CD14-positive monocyte (primary cell): ENCODE data around the gene TMEM132C. TPM values are rescaled to one million over a fixed set of nuclear protein-coding genes. Genes with fewer than 3 reads are reported as not detected.

Experiments used
- DNase-seq, 3 donors: peaks; one replicate each; pipeline ENCODE4 v3.0.0-alpha.2; 2011 to 2022
- H2AFZ ChIP-seq: 2 replicates; pipeline ENCODE4 v1.6.0; 2012; ENCODE audit warnings: mild to moderate bottlenecking, low read depth, low read length, inconsistent platforms; ENCODE audit not compliant: insufficient read depth, poor library complexity, severe bottlenecking
- H3K27ac ChIP-seq, 2 donors: 1 replicate in 1 of 2; 2 replicates in 1 of 2; pipeline ENCODE4 v1.5.1; 2012 to 2013; ENCODE audit warnings: low read length in 2 of 2, control low read depth in 1 of 2, inconsistent platforms in 1 of 2, low read depth in 1 of 2, mild to moderate bottlenecking in 1 of 2
- H3K27me3 ChIP-seq, 2 donors: one replicate each; pipeline versions ENCODE4 v1.6.0 to v1.6.1; 2011 to 2013; ENCODE audit warnings: low read length in 2 of 2; ENCODE audit not compliant: control insufficient read depth in 2 of 2, insufficient read depth in 2 of 2
- H3K36me3 ChIP-seq, 2 donors: replicated peaks in 1 of 2; 1 replicate in 1 of 2; 2 replicates in 1 of 2; pipeline versions ENCODE4 v1.5.1 to v1.6.1; 2012 to 2013; ENCODE audit warnings: low read length in 2 of 2, control low read depth in 1 of 2, inconsistent platforms in 1 of 2, mild to moderate bottlenecking in 1 of 2; ENCODE audit not compliant: insufficient read depth in 2 of 2, control insufficient read depth in 1 of 2
- H3K4me1 ChIP-seq, 2 donors: 1 replicate in 1 of 2; 2 replicates in 1 of 2; pipeline versions ENCODE4 v1.5.1 to v1.6.1; 2012 to 2013; ENCODE audit warnings: low read length in 2 of 2, control low read depth in 1 of 2, inconsistent platforms in 1 of 2, mild to moderate bottlenecking in 1 of 2, moderate library complexity in 1 of 2; ENCODE audit not compliant: insufficient read depth in 2 of 2, control insufficient read depth in 1 of 2
- H3K4me2 ChIP-seq: replicated peaks from 2 replicates; pipeline ENCODE3; 2012; ENCODE audit warnings: low read length, moderate library complexity, mild to moderate bottlenecking; ENCODE audit not compliant: poor library complexity, severe bottlenecking; ENCODE audit errors: extremely low read depth
- H3K4me3 ChIP-seq, 3 experiments: fragments of 200-600 bp in 1 of 3; sonication (generic) in 1 of 3; replicated peaks in 1 of 3; 1 replicate in 2 of 3; 2 replicates in 1 of 3; pipeline ENCODE4 v1.5.1; 2011 to 2013; ENCODE audit warnings: low read length in 3 of 3, mild to moderate bottlenecking in 3 of 3, control low read depth in 2 of 3, low read depth in 2 of 3, inconsistent platforms in 1 of 3, moderate library complexity in 1 of 3
- H3K79me2 ChIP-seq: 2 replicates; pipeline ENCODE4 v1.6.0; 2012; ENCODE audit warnings: mild to moderate bottlenecking, control low read depth, inconsistent platforms, low read length, moderate library complexity; ENCODE audit not compliant: insufficient read depth
- H3K9ac ChIP-seq: 2 replicates; pipeline ENCODE4 v1.6.0; 2017; ENCODE audit warnings: low read length, mild to moderate bottlenecking; ENCODE audit not compliant: insufficient read depth, poor library complexity, severe bottlenecking
- H3K9me3 ChIP-seq, 2 donors: replicated peaks in 1 of 2; 1 replicate in 1 of 2; 2 replicates in 1 of 2; pipeline versions ENCODE4 v1.5.1 to v1.6.1; 2012 to 2013; ENCODE audit warnings: low read length in 2 of 2, control low read depth in 1 of 2; ENCODE audit not compliant: control insufficient read depth in 1 of 2, insufficient read depth in 1 of 2
- H4K20me1 ChIP-seq: 2 replicates; pipeline ENCODE4 v1.6.0; 2012; ENCODE audit warnings: mild to moderate bottlenecking, low read length, control low read depth, moderate library complexity; ENCODE audit not compliant: insufficient read depth
- H3K27ac Mint-ChIP-seq, 7 donors: one replicate each; pipeline ENCODE4 v1.8.0; 2020; ENCODE audit warnings: mild to moderate bottlenecking in 7 of 7, mixed read lengths in 7 of 7, moderate library complexity in 6 of 7, inconsistent platforms in 2 of 7
- H3K27me3 Mint-ChIP-seq, 3 donors: one replicate each; pipeline ENCODE4 v1.8.0; 2021 to 2022; ENCODE audit warnings: low read depth in 3 of 3, mild to moderate bottlenecking in 3 of 3, mixed read lengths in 3 of 3, moderate library complexity in 3 of 3, inconsistent platforms in 1 of 3
- H3K36me3 Mint-ChIP-seq, 2 donors: one replicate each; pipeline ENCODE4 v1.8.0; 2020; ENCODE audit warnings: mixed read lengths in 2 of 2, inconsistent platforms in 1 of 2, mild to moderate bottlenecking in 1 of 2
- H3K4me1 Mint-ChIP-seq: one replicate; pipeline ENCODE4 v1.8.0; 2020; ENCODE audit warnings: mild to moderate bottlenecking, mixed read lengths
- H3K4me3 Mint-ChIP-seq, 2 donors: one replicate each; pipeline ENCODE4 v1.8.0; 2020; ENCODE audit warnings: mild to moderate bottlenecking in 2 of 2, mixed read lengths in 2 of 2, moderate library complexity in 1 of 2
- H3K9me3 Mint-ChIP-seq, 7 donors: one replicate each; pipeline ENCODE4 v1.8.0; 2020 to 2022; ENCODE audit warnings: mixed read lengths in 7 of 7, mild to moderate bottlenecking in 6 of 7, moderate library complexity in 6 of 7, inconsistent platforms in 2 of 7
- CTCF ChIP-seq: fragments of 200-600 bp; IDR thresholded peaks from one replicate; pipeline ENCODE4 v1.8.0; 2022; ENCODE audit warnings: antibody characterized with exemption, mild to moderate bottlenecking
- WGBS: methylation state at CpG from one replicate; pipeline ENCODE4 v1.1.5; 2013; ENCODE audit warnings: missing lambda C conversion rate; ENCODE audit not compliant: insufficient coverage; 5-methylcytosine and 5-hydroxymethylcytosine counted together
- intact Hi-C, 2 donors: fragments of 100-400 bp; cut with micrococcal nuclease; formaldehyde crosslinking; loops; one replicate each; pipeline versions ENCODE4 v1.15.0 to v1.15.1; 2023
- polyA plus RNA-seq, 3 donors: library from polyadenylated mRNA; depleted of rRNA in 1 of 3; unstranded in 2 of 3; stranded (reverse) in 1 of 3; fragments of 300-500 nt in 2 of 3; fragments of >200 nt in 1 of 3; fragmentation: Illumina TruSeq in 2 of 3; gene quantifications; 1 replicate in 2 of 3; 2 replicates in 1 of 3; pipeline ENCODE4 v1.2.3, GENCODE V29; 2012 to 2021

The TMEM132C gene
- polyA plus RNA-seq, 3 donors, result not detected

GRCh38 chr12:128313931-128314330, 47.0 kb downstream of the TMEM132C start:
- intact Hi-C loops, result no loop called here
- WGBS, result 89% methylated on average over 1 of the region's 2 CpGs
- Histone ChIP-seq H3K36me3 (no peaks in the 10 kb centered on the region), H3K9ac (no peak overlapping the region), H3K4me2 (no peak overlapping the region), H3K9me3 (peaks cover 5 to 20% of the 10 kb centered on the region in 2 donors), H3K4me3 (no peak overlapping the region), H4K20me1 (no peaks in the 10 kb centered on the region), H3K27ac (no peak overlapping the region), H2AFZ (no peak overlapping the region), H3K79me2 (no peaks in the 10 kb centered on the region), H3K27me3 (no peaks in the 10 kb centered on the region), H3K4me1 (no peaks in the 10 kb centered on the region)
- no peaks in the 10 kb centered on the region for H3K4me1 Mint-ChIP-seq
- no peak for DNase-seq
- peaks cover 0 to 4% (median 0%) of the 10 kb centered on the region in 3 donors for H3K27me3 Mint-ChIP-seq
- peaks cover 2 to 23% (median 7%) of the 10 kb centered on the region in 7 donors for H3K9me3 Mint-ChIP-seq
- no peaks in the 10 kb centered on the region for H3K36me3 Mint-ChIP-seq
- no peak overlapping the region for H3K27ac Mint-ChIP-seq
- H3K4me3 Mint-ChIP-seq, result no peak overlapping the region
- TF ChIP-seq CTCF, result no peak

DNA sequence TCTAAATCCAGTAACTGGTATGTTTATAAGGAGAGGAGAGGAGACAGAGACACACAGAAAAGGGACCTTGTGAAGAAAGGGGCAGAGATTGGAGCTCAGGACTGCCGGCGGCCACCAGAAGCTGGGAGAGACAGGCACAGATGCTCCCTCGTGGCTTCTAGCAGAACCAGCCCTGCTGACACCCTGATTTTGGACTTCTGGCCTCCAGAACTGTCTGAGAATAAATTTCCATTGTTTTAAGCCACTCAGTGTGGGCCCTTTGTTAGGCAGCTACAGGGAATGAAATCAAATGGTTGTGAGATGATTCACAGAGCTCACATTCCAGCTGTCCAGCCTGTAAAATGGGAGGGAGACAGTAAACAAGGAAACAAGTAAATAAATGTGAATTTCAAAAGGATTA, 47.6 kb downstream of the TMEM132C start:
- no peak overlapping the region for H3K4me3 ChIP-seq
- H3K36me3 ChIP-seq, result no peaks in the 10 kb centered on the region
- intact Hi-C loops, result no loop called here
- peaks cover 0 to 23% (median 9%) of the 10 kb centered on the region in 7 donors for H3K9me3 Mint-ChIP-seq
- H3K27me3 ChIP-seq, result no peaks in the 10 kb centered on the region
- no peaks in the 10 kb centered on the region for H3K79me2 ChIP-seq
- H3K4me2 ChIP-seq, result no peak overlapping the region
- no peaks in the 10 kb centered on the region for H4K20me1 ChIP-seq
- H3K9ac ChIP-seq, result no peak overlapping the region
- TF ChIP-seq CTCF, result no peak
- H3K4me1 ChIP-seq, result no peaks in the 10 kb centered on the region
- 79% methylated on average over 3 of the region's 3 CpGs for WGBS
- H3K36me3 Mint-ChIP-seq, result no peaks in the 10 kb centered on the region
- no peaks in the 10 kb centered on the region for H3K4me1 Mint-ChIP-seq
- no peak overlapping the region for H2AFZ ChIP-seq
- H3K27ac ChIP-seq, result no peak overlapping the region
- H3K9me3 ChIP-seq, result peaks cover 5 to 20% of the 10 kb centered on the region in 2 donors
- no peak overlapping the region for H3K27ac Mint-ChIP-seq
- no peak overlapping the region for H3K4me3 Mint-ChIP-seq
- no peak for DNase-seq
- H3K27me3 Mint-ChIP-seq, result peaks cover 0 to 4% (median 0%) of the 10 kb centered on the region in 3 donors
